Measurements from ENCODE around the gene RAB7A. TPM values are rescaled to one million over a fixed set of nuclear protein-coding genes. Genes with fewer than 3 reads are reported as not detected.

Gene RAB7A
- polyA plus RNA-seq, 3 donors, result 192 to 261 (median 223) TPM

GRCh38 chr3:128845119-128845777 is 119.3 kb downstream of the RAB7A start:
- peaks cover 56 to 63% of the 10 kb centered on the region in 2 donors for H3K4me1 ChIP-seq (ENCODE audit: control insufficient read depth in 1 of 2, insufficient read depth in 2 of 2, low read length in 2 of 2)
- Mint-ChIP-seq H3K9me3 (peaks cover 0 to 1% (median 0%) of the 10 kb centered on the region in 7 donors), H3K27ac (peak overlapping the region in 3 of 7 donors; percentile 53 to 81 (median 76)), H3K4me1 (peaks cover 59% of the 10 kb centered on the region), H3K36me3 (no peaks in the 10 kb centered on the region), H3K27me3 (ENCODE audit: low read depth in 3 of 3) (peaks cover 0 to 3% (median 3%) of the 10 kb centered on the region in 3 donors), H3K4me3 (peak overlapping the region; percentile 75 to 92)
- H4K20me1 ChIP-seq (ENCODE audit: insufficient read depth, low read length), result no peaks in the 10 kb centered on the region
- peak overlapping the region; percentile 62 for H3K9ac ChIP-seq (ENCODE audit: insufficient read depth, low read length, poor library complexity, severe bottlenecking)
- 15% methylated on average over 7 of the region's 14 CpGs for WGBS (ENCODE audit: insufficient coverage)
- intact Hi-C loops (cut with micrococcal nuclease), result loop anchor here in 1 of 2 donors (5.0 kb wide), 1 partner anchor 33 kb away; no protein-coding TSS in a partner anchor
- no peaks in the 10 kb centered on the region for H3K27me3 ChIP-seq (ENCODE audit: control insufficient read depth in 2 of 2, insufficient read depth in 2 of 2, low read length in 2 of 2)
- no peak for TF ChIP-seq CTCF (IDR thresholded peaks at IDR 0.05)
- no peaks in the 10 kb centered on the region for H3K9me3 ChIP-seq (replicated peaks in 1 of 2; ENCODE audit: control insufficient read depth in 1 of 2, insufficient read depth in 1 of 2, low read length in 2 of 2)
- peak overlapping the region; percentile 7 to 74 for H3K27ac ChIP-seq (ENCODE audit: low read depth in 1 of 2, low read length in 2 of 2)
- no peaks in the 10 kb centered on the region for H3K79me2 ChIP-seq (ENCODE audit: insufficient read depth, low read length)
- DNase-seq, result peak in 1 of 3 donors; percentile 20
- peak overlapping the region; percentile 28 to 78 (median 39) for H3K4me3 ChIP-seq (replicated peaks in 1 of 3; ENCODE audit: low read depth in 2 of 3, low read length in 3 of 3)
- peak overlapping the region; percentile 96 for H2AFZ ChIP-seq (ENCODE audit: insufficient read depth, low read depth, low read length, poor library complexity, severe bottlenecking)
- peak overlapping the region; percentile 90 for H3K4me2 ChIP-seq (replicated peaks; ENCODE audit: extremely low read depth, low read length, poor library complexity, severe bottlenecking)
- no peaks in the 10 kb centered on the region for H3K36me3 ChIP-seq (replicated peaks in 1 of 2; ENCODE audit: control insufficient read depth in 1 of 2, insufficient read depth in 2 of 2, low read length in 2 of 2)

- no peaks in the 10 kb centered on the region for H3K79me2 ChIP-seq (ENCODE audit: insufficient read depth, low read length)
- peak overlapping the region; percentile 20 to 74 for H3K27ac ChIP-seq (ENCODE audit: low read depth in 1 of 2, low read length in 2 of 2)
- H3K36me3 ChIP-seq (replicated peaks in 1 of 2; ENCODE audit: control insufficient read depth in 1 of 2, insufficient read depth in 2 of 2, low read length in 2 of 2), result no peaks in the 10 kb centered on the region
- peak overlapping the region; percentile 90 for H3K4me2 ChIP-seq (replicated peaks; ENCODE audit: extremely low read depth, low read length, poor library complexity, severe bottlenecking)
- peak; percentile 76 for TF ChIP-seq CTCF (IDR thresholded peaks at IDR 0.05)
- Mint-ChIP-seq H3K27ac (peak overlapping the region; percentile 54 to 90 (median 84)), H3K36me3 (no peaks in the 10 kb centered on the region), H3K9me3 (peaks cover 0 to 3% (median 0%) of the 10 kb centered on the region in 7 donors), H3K27me3 (ENCODE audit: low read depth in 3 of 3) (peaks cover 0 to 3% (median 0%) of the 10 kb centered on the region in 3 donors), H3K4me1 (peaks cover 58% of the 10 kb centered on the region), H3K4me3 (peak overlapping the region; percentile 75 to 92)
- no peaks in the 10 kb centered on the region for H3K9me3 ChIP-seq (replicated peaks in 1 of 2; ENCODE audit: control insufficient read depth in 1 of 2, insufficient read depth in 1 of 2, low read length in 2 of 2)
- under 1% methylated on average over 27 of the region's 32 CpGs for WGBS (ENCODE audit: insufficient coverage)
- H3K4me3 ChIP-seq (replicated peaks in 1 of 3; ENCODE audit: low read depth in 2 of 3, low read length in 3 of 3), result peak overlapping the region; percentile 28 to 78 (median 39)
- H3K4me1 ChIP-seq (ENCODE audit: control insufficient read depth in 1 of 2, insufficient read depth in 2 of 2, low read length in 2 of 2), result peaks cover 55 to 63% of the 10 kb centered on the region in 2 donors
- peak overlapping the region; percentile 96 for H2AFZ ChIP-seq (ENCODE audit: insufficient read depth, low read depth, low read length, poor library complexity, severe bottlenecking)
- DNase-seq, result peak; percentile 51 to 66 (median 62)
- peak overlapping the region; percentile 62 for H3K9ac ChIP-seq (ENCODE audit: insufficient read depth, low read length, poor library complexity, severe bottlenecking)
- intact Hi-C loops (cut with micrococcal nuclease), result loop anchor here in 1 of 2 donors (5.0 kb wide), 1 partner anchor 34 kb away; no protein-coding TSS in a partner anchor
- no peaks in the 10 kb centered on the region for H3K27me3 ChIP-seq (ENCODE audit: control insufficient read depth in 2 of 2, insufficient read depth in 2 of 2, low read length in 2 of 2)
- no peaks in the 10 kb centered on the region for H4K20me1 ChIP-seq (ENCODE audit: insufficient read depth, low read length)
These were observed 119.9 kb downstream of the RAB7A start for GRCh38 chr3:128845778-128846485.

Data from CD14-positive monocyte (primary cell).